GM12878 (cell line): Measurements from ENCODE around the gene TMEM106A. TPM values are rescaled to one million over a fixed set of nuclear protein-coding genes. Genes with fewer than 3 reads are reported as not detected.

ENCODE experiments used
- ATAC-seq: fragments of 200-7000 bp; cut with Tn5 transposase; 3 replicates; pipeline ENCODE4 v1.9.1; 2020; ENCODE audit warnings: mild to moderate bottlenecking, moderate library complexity
- BruUV-seq: library from RNA; stranded (reverse); fragments of 400-500 nt; replicated peaks from 2 replicates; lab custom pipeline; 2021; lab: Mats Ljungman, UMichigan
- CTCF ChIA-PET: fragments of 300-600 bp; sonication (Branson Sonifier 250); formaldehyde crosslinking; extraction: SDS; loops from one replicate; lab custom pipeline; 2021; ENCODE audit warnings: inconsistent platforms; lab: Yijun Ruan, JAX
- POLR2A ChIA-PET: fragments of 350-600 bp; formaldehyde crosslinking; extraction: SDS; loops from one replicate; lab custom pipeline; 2021; ENCODE audit warnings: inconsistent platforms; lab: Charles Lee
- RAD21 ChIA-PET: fragments of 300-600 bp; sonication (Branson Sonifier 250); formaldehyde crosslinking; loops from one replicate; lab custom pipeline; 2023; ENCODE audit warnings: antibody characterized with exemption; ENCODE audit not compliant: unreplicated experiment; lab: Charles Lee
- SMC1A ChIA-PET: fragments of 300-600 bp; sonication (Branson Sonifier 250); formaldehyde crosslinking; loops from one replicate; lab custom pipeline; 2023; ENCODE audit not compliant: unreplicated experiment, uncharacterized antibody; lab: Charles Lee
- DNase-seq: peaks from one replicate; pipeline ENCODE4 v3.0.0-alpha.2; 2011; ENCODE audit warnings: low read depth, low spot score
- FAIRE-seq: peaks from 3 replicates; lab custom pipeline; 2011; peaks lifted over from hg19 to GRCh38; lab: Jason Lieb, UNC
- H2AFZ ChIP-seq: 2 replicates; pipeline ENCODE4 v1.6.0; 2011; ENCODE audit warnings: low read depth, low read length, control low read depth; ENCODE audit not compliant: control insufficient read depth
- H3K27ac ChIP-seq: 2 replicates; pipeline ENCODE4 v1.5.1; 2011; ENCODE audit warnings: control low read depth; ENCODE audit not compliant: control insufficient read depth, insufficient read depth
- H3K27me3 ChIP-seq, 2 experiments: replicated peaks in 1 of 2; 2 replicates each; pipeline versions ENCODE4 v1.6.0 to v1.6.1; 2011; ENCODE audit warnings: low read length in 1 of 2; ENCODE audit not compliant: control insufficient read depth in 2 of 2, insufficient read depth in 2 of 2
- H3K36me3 ChIP-seq, 2 experiments: 2 replicates each; pipeline ENCODE4 v1.5.1; 2011; ENCODE audit warnings: low read length in 1 of 2; ENCODE audit not compliant: control insufficient read depth in 2 of 2, insufficient read depth in 2 of 2
- H3K4me1 ChIP-seq: 2 replicates; pipeline ENCODE4 v1.6.1; 2011; ENCODE audit warnings: mild to moderate bottlenecking, low read length, moderate library complexity, mixed read lengths; ENCODE audit not compliant: control insufficient read depth, insufficient read depth
- H3K4me2 ChIP-seq: 2 replicates; pipeline ENCODE4 v1.6.0; 2011; ENCODE audit warnings: control low read depth; ENCODE audit not compliant: control insufficient read depth, insufficient read depth
- H3K4me3 ChIP-seq: fragments of 200-600 bp; sonication (generic); 2 replicates; pipeline ENCODE4 v1.5.1; 2016
- H3K79me2 ChIP-seq: 2 replicates; pipeline ENCODE4 v1.6.0; 2011; ENCODE audit warnings: low read length; ENCODE audit not compliant: control insufficient read depth, insufficient read depth
- H3K9ac ChIP-seq: 2 replicates; pipeline ENCODE4 v1.8.0; 2011; ENCODE audit warnings: low read length, control low read depth, mixed read lengths; ENCODE audit not compliant: control insufficient read depth, insufficient read depth
- H3K9me3 ChIP-seq: replicated peaks from 3 replicates; pipeline ENCODE4 v1.5.1; 2011; ENCODE audit warnings: mild to moderate bottlenecking, low read length; ENCODE audit not compliant: control insufficient read depth, insufficient read depth
- H4K20me1 ChIP-seq: 2 replicates; pipeline ENCODE4 v1.6.0; 2011; ENCODE audit not compliant: control insufficient read depth, insufficient read depth
- BACH1 ChIP-seq: fragments of 450-650 bp; IDR thresholded peaks from 2 replicates; pipeline ENCODE4 v1.6.1; 2017; ENCODE audit warnings: mild to moderate bottlenecking, borderline replicate concordance
- BHLHE40 ChIP-seq, 2 experiments: fragments of 450-650 bp in 1 of 2; IDR thresholded peaks; 2 replicates each; pipeline ENCODE4 v1.6.1; 2011 to 2017; ENCODE audit warnings: low read depth in 2 of 2, borderline replicate concordance in 1 of 2, improper control_type of control experiment in 1 of 2, low read length in 1 of 2, mild to moderate bottlenecking in 1 of 2
- JUNB ChIP-seq: IDR thresholded peaks from 2 replicates; pipeline ENCODE4 v1.6.1; 2016; ENCODE audit warnings: antibody characterized with exemption, mild to moderate bottlenecking
- KDM1A ChIP-seq: fragments of 200-600 bp; sonication (generic); IDR thresholded peaks from 2 replicates; pipeline ENCODE4 v1.6.1; 2016; ENCODE audit warnings: borderline replicate concordance
- POU2F2 ChIP-seq: IDR thresholded peaks from 3 replicates; pipeline ENCODE4 v1.6.1; 2011; ENCODE audit warnings: low read depth, mild to moderate bottlenecking, low read length, borderline replicate concordance
- RAD21 ChIP-seq: IDR thresholded peaks from 2 replicates; pipeline ENCODE4 v1.6.1; 2011; ENCODE audit warnings: mild to moderate bottlenecking, low read depth, low read length, moderate library complexity; ENCODE audit not compliant: insufficient read depth
- SMAD1 ChIP-seq: fragments of 450-650 bp; IDR thresholded peaks from 2 replicates; pipeline ENCODE4 v1.6.1; 2018; ENCODE audit warnings: mild to moderate bottlenecking, low read depth; ENCODE audit not compliant: partially characterized antibody
- SMAD5 ChIP-seq: IDR thresholded peaks from 2 replicates; pipeline ENCODE4 v1.6.1; 2016; ENCODE audit warnings: antibody characterized with exemption, low read depth
- STAT3 ChIP-seq: IDR thresholded peaks from 2 replicates; pipeline ENCODE4 v1.6.1; 2011; ENCODE audit warnings: low read depth, low read length, improper control_type of control experiment
- TCF7 ChIP-seq: IDR thresholded peaks from 2 replicates; pipeline ENCODE4 v1.6.1; 2014; ENCODE audit warnings: antibody characterized with exemption, borderline replicate concordance
- WGBS: methylation state at CpG from one replicate; pipeline ENCODE4 v1.1.6; 2016; ENCODE audit warnings: low lambda C conversion rate; ENCODE audit not compliant: insufficient replicate concordance, insufficient coverage; ENCODE audit errors: missing lambda C conversion rate; 5-methylcytosine and 5-hydroxymethylcytosine counted together
- in situ Hi-C: fragments of 300-500 bp; cut with MboI; formaldehyde crosslinking; loops from 9 replicates; pipeline ENCODE4 v1.14.3; 2018; ENCODE audit warnings: mixed read lengths
- intact Hi-C: fragments of 100-400 bp; cut with micrococcal nuclease; formaldehyde crosslinking; loops from one replicate; pipeline ENCODE4 v1.14.2; 2022; ENCODE audit not compliant: unreplicated experiment
- polyA plus RNA-seq, 11 experiments: library from polyadenylated mRNA; depleted of rRNA in 4 of 11; unstranded in 6 of 11; stranded (reverse) in 5 of 11; fragments of >200 nt; fragmentation: Nextera tagmentation in 4 of 11; fragmentation: Illumina TruSeq in 1 of 11; extraction: Ambion mirVana in 4 of 11; extraction: Trizol in 1 of 11; gene quantifications; 1 replicate in 1 of 11; 2 replicates in 10 of 11; pipeline versions ENCODE4 v1.2.1 to v1.2.3, GENCODE V29; 2011 to 2016; ENCODE audit warnings: inconsistent platforms in 2 of 11, missing spikeins in 2 of 11, low read depth in 1 of 11
- total RNA-seq, 4 experiments: library from RNA; depleted of rRNA in 3 of 4; stranded (reverse); fragments of >200 nt in 3 of 4; fragmentation: Illumina TruSeq in 1 of 4; extraction: Trizol in 1 of 4; gene quantifications; 2 replicates each; pipeline versions ENCODE4 v1.2.1 to v1.2.3, GENCODE V29; 2013 to 2021
- TF ChIP-seq, protein P1 (sequence below): fragments of 450-650 bp; IDR thresholded peaks from 2 replicates; pipeline ENCODE4 v1.6.1; 2017; ENCODE audit warnings: mild to moderate bottlenecking, moderate library complexity
- TF ChIP-seq, protein P2 (sequence below): fragments of 450-650 bp; IDR thresholded peaks from 2 replicates; pipeline ENCODE4 v1.6.1; 2017; ENCODE audit warnings: antibody characterized with exemption, mild to moderate bottlenecking, moderate library complexity
- TF ChIP-seq, protein P3 (sequence below): IDR thresholded peaks from 2 replicates; pipeline ENCODE4 v1.6.1; 2011; ENCODE audit warnings: borderline replicate concordance, low read depth, mild to moderate bottlenecking, moderate library complexity, low read length; ENCODE audit not compliant: insufficient read depth, poor library complexity, severe bottlenecking

Gene TMEM106A
- total and polyA plus RNA-seq, 10 of the 15 experiments (the other 5 are each of a cell fraction or from before 2014, with no cell fraction given), result 2.3 to 18.7 (median 9.3) TPM

DNA sequence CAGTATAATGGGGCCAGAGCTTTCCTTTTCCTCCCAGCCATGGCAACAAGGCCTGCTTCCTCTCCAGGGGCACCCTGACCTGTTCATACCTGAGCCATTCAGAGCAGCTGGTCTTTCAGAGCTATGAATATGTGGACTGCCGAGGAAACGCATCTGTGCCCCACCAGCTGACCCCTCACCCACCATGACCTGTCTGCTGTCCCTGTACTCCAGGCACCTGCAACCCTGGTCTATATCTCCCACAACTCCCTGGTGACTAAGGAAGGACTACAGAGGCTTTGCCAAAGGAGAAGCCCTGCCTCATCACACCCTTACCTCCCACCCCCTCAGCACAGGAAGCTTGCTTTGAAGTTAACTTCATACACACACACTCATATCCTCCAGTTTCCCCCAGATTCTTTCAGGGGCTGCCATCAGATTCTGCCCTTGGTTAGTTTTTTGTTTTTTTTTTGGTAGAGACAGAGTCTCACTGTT is 6.0 kb downstream of the TMEM106A start (continued):
- TF ChIP-seq, protein P1, sequence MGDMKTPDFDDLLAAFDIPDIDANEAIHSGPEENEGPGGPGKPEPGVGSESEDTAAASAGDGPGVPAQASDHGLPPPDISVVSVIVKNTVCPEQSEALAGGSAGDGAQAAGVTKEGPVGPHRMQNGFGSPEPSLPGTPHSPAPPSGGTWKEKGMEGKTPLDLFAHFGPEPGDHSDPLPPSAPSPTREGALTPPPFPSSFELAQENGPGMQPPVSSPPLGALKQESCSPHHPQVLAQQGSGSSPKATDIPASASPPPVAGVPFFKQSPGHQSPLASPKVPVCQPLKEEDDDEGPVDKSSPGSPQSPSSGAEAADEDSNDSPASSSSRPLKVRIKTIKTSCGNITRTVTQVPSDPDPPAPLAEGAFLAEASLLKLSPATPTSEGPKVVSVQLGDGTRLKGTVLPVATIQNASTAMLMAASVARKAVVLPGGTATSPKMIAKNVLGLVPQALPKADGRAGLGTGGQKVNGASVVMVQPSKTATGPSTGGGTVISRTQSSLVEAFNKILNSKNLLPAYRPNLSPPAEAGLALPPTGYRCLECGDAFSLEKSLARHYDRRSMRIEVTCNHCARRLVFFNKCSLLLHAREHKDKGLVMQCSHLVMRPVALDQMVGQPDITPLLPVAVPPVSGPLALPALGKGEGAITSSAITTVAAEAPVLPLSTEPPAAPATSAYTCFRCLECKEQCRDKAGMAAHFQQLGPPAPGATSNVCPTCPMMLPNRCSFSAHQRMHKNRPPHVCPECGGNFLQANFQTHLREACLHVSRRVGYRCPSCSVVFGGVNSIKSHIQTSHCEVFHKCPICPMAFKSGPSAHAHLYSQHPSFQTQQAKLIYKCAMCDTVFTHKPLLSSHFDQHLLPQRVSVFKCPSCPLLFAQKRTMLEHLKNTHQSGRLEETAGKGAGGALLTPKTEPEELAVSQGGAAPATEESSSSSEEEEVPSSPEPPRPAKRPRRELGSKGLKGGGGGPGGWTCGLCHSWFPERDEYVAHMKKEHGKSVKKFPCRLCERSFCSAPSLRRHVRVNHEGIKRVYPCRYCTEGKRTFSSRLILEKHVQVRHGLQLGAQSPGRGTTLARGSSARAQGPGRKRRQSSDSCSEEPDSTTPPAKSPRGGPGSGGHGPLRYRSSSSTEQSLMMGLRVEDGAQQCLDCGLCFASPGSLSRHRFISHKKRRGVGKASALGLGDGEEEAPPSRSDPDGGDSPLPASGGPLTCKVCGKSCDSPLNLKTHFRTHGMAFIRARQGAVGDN, result no peak
- no peak for TF ChIP-seq KDM1A

DNA sequence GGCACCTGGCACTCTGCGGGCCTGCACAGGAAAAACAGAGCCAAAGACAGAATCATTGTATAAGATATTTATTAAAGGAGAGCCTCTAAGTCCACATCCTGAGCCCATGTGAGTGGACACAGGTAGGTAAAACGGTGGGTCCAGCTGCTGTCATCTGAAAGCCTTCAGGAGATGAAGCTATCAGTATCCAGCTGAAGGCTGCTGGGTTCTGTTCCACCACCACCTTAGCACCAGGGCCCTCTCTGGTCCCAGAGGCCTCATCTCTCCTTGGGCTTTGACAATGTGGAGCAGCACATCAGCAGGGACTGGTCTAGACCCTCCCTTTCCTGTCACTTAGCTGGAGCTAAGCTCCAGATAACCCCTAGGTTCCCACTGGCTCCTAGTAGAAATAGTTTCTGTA is 7.3 kb downstream of the TMEM106A start:
- ATAC-seq (no peak), FAIRE-seq (no peak), DNase-seq (no peak)
- H3K27me3 ChIP-seq, result no peaks in the 10 kb centered on the region
- H3K4me3 ChIP-seq, result no peak overlapping the region
- ChIA-PET POLR2A (interaction anchor here (0.6 kb wide), 2 partner anchors 23 to 152 kb away, joined by 5 to 6 read pairs; no protein-coding TSS in a partner anchor), SMC1A (no interaction called here), CTCF (interaction anchor here (0.6 kb wide), 1 partner anchor 113 kb away, joined by 3 read pairs; no protein-coding TSS in a partner anchor), RAD21 (no interaction called here)
- BruUV-seq, result TSS peak; percentile 38
- H3K36me3 ChIP-seq, result peaks cover 2 to 14% of the 10 kb centered on the region in 2 experiments; a peak in 3 of 4 replicates
- no peak overlapping the region for H3K4me2 ChIP-seq
- H3K4me1 ChIP-seq, result no peaks in the 10 kb centered on the region
- H3K79me2 ChIP-seq, result no peaks in the 10 kb centered on the region
- no peaks in the 10 kb centered on the region for H4K20me1 ChIP-seq
- 100% methylated on average over 2 of the region's 2 CpGs for WGBS
- H3K9ac ChIP-seq, result no peak overlapping the region
- no peak overlapping the region for H2AFZ ChIP-seq
- no peak for TF ChIP-seq STAT3
- TF ChIP-seq POU2F2, result no peak
- no peak for TF ChIP-seq RAD21
- TF ChIP-seq BACH1, result no peak
- no peak for TF ChIP-seq TCF7
- TF ChIP-seq JUNB, result no peak
- TF ChIP-seq BHLHE40 (IDR thresholded peaks at IDR 0.05; ENCODE audit: borderline replicate concordance in 1 of 2, low read depth in 2 of 2, low read length in 1 of 2), result no peak
- TF ChIP-seq SMAD5, result no peak
- TF ChIP-seq, protein P2, sequence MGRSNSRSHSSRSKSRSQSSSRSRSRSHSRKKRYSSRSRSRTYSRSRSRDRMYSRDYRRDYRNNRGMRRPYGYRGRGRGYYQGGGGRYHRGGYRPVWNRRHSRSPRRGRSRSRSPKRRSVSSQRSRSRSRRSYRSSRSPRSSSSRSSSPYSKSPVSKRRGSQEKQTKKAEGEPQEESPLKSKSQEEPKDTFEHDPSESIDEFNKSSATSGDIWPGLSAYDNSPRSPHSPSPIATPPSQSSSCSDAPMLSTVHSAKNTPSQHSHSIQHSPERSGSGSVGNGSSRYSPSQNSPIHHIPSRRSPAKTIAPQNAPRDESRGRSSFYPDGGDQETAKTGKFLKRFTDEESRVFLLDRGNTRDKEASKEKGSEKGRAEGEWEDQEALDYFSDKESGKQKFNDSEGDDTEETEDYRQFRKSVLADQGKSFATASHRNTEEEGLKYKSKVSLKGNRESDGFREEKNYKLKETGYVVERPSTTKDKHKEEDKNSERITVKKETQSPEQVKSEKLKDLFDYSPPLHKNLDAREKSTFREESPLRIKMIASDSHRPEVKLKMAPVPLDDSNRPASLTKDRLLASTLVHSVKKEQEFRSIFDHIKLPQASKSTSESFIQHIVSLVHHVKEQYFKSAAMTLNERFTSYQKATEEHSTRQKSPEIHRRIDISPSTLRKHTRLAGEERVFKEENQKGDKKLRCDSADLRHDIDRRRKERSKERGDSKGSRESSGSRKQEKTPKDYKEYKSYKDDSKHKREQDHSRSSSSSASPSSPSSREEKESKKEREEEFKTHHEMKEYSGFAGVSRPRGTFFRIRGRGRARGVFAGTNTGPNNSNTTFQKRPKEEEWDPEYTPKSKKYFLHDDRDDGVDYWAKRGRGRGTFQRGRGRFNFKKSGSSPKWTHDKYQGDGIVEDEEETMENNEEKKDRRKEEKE, result no peak
- no peak for TF ChIP-seq SMAD1
- TF ChIP-seq, protein P3, sequence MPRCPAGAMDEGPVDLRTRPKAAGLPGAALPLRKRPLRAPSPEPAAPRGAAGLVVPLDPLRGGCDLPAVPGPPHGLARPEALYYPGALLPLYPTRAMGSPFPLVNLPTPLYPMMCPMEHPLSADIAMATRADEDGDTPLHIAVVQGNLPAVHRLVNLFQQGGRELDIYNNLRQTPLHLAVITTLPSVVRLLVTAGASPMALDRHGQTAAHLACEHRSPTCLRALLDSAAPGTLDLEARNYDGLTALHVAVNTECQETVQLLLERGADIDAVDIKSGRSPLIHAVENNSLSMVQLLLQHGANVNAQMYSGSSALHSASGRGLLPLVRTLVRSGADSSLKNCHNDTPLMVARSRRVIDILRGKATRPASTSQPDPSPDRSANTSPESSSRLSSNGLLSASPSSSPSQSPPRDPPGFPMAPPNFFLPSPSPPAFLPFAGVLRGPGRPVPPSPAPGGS, result no peak
- no peaks in the 10 kb centered on the region for H3K9me3 ChIP-seq
- intact Hi-C loops (no loop called here), in situ Hi-C loops (loop anchor here (10.0 to 25.0 kb wide), 9 partner anchors 96 to 1643 kb away; partner anchors contain the start of genes DNAJC7, EIF1, HDAC5 and MEOX1)
- H3K27ac ChIP-seq, result no peak overlapping the region
